ENCODE results near the gene PAK5.

DNA sequence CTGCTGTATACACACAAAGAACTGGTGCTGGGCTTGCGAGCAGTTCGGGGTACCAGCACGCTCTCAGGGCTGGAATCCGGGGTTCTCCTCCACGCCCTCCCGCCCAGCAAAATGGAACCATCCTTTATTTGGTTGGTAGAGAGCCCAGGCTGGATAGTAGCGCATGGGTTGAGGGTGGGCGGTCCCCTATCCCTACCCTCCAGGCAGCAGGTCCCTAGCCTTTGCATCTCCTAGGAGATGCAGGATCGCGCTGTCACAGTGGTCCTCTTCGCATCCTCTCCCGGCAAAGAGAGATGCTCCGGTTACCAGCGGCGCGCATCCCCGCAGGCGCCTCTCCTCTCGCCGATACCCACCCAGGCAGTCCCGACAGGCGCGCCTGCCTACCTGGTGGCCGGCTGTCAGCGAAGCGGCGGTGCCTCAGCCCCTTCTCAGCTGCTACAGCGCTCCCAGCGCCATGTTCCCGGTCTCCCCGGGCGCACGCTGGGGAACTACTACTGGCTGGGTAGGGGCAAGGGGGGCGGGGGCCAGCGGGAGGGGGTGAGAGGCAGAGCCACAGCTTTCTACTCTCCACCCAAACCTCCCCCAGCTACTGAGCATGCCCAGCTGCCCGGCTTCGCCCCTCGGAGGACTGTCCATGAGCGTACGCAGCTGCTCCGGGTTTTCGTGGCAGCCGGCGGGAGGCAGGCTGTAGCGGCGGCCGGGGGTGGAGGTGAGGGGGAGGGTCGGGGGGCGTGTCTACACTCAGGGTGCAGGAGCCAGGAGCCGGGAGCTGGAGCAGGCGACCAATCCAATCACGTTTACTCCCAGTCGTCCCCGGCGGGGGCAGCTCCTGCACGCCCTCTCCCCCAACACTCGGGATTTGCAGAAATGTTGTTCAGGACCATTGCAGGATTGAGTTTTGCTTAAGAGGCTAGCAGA lies at the start of gene PAK5:
- TF ChIP-seq, protein P1, sequence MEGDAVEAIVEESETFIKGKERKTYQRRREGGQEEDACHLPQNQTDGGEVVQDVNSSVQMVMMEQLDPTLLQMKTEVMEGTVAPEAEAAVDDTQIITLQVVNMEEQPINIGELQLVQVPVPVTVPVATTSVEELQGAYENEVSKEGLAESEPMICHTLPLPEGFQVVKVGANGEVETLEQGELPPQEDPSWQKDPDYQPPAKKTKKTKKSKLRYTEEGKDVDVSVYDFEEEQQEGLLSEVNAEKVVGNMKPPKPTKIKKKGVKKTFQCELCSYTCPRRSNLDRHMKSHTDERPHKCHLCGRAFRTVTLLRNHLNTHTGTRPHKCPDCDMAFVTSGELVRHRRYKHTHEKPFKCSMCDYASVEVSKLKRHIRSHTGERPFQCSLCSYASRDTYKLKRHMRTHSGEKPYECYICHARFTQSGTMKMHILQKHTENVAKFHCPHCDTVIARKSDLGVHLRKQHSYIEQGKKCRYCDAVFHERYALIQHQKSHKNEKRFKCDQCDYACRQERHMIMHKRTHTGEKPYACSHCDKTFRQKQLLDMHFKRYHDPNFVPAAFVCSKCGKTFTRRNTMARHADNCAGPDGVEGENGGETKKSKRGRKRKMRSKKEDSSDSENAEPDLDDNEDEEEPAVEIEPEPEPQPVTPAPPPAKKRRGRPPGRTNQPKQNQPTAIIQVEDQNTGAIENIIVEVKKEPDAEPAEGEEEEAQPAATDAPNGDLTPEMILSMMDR (IDR thresholded peaks at IDR 0.05) = no peak
- TF ChIP-seq POLR2A (IDR thresholded peaks at IDR 0.05) = no peak

All from Peyer's patch (tissue), 4 donors.